ENCODE data around the gene SRMS.

The SRMS gene
- 0 to 0.13 (median 0) reads per million in 18 experiments for total RNA-seq

GRCh38 chr20:63547725-63548480 is at the start of gene SRMS:
Gene SRMS (minus strand): TSS chr20:63547749. CDS start chr20:63547463, 286 bp downstream.
- DNase-seq, result no peak

- DNase-seq, result no peak
These were observed 48.9 kb upstream of the SRMS start for GRCh38 chr20:63596423-63596822.

- DNase-seq, result no peak
These were observed 48.0 kb upstream of the SRMS start for GRCh38 chr20:63595416-63596127.

- DNase-seq, result no peak
These were observed 46.6 kb upstream of the SRMS start for GRCh38 chr20:63594043-63594561.

- no peak for DNase-seq
These were observed 45.1 kb upstream of the SRMS start for GRCh38 chr20:63592661-63593060.

GRCh38 chr20:63591786-63592355 is 44.3 kb upstream of the SRMS start:
- DNase-seq, result no peak

- DNase-seq, result no peak
These were observed 43.6 kb upstream of the SRMS start for GRCh38 chr20:63591147-63591533.

- no peak for DNase-seq
These were observed 42.9 kb upstream of the SRMS start for GRCh38 chr20:63590218-63591146.

- DNase-seq, result no peak
These were observed 42.0 kb upstream of the SRMS start for GRCh38 chr20:63589261-63590217.

GRCh38 chr20:63588641-63589041 is 41.1 kb upstream of the SRMS start:
- DNase-seq, result no peak

- DNase-seq, result peak; percentile 63 to 81
These were observed 40.4 kb upstream of the SRMS start for GRCh38 chr20:63587776-63588591.

GRCh38 chr20:63587256-63587655 is 39.7 kb upstream of the SRMS start:
- DNase-seq, result no peak

GRCh38 chr20:63586797-63587196 is 39.2 kb upstream of the SRMS start:
- DNase-seq, result no peak

GRCh38 chr20:63585616-63586565 is 38.3 kb upstream of the SRMS start:
- DNase-seq, result no peak

- DNase-seq, result no peak
These were observed 35.0 kb upstream of the SRMS start for GRCh38 chr20:63582382-63583063.

GRCh38 chr20:63580796-63581461 is 33.4 kb upstream of the SRMS start:
- DNase-seq, result peak; percentile 20 to 60

GRCh38 chr20:63579017-63579694 is 31.6 kb upstream of the SRMS start:
- DNase-seq, result peak; percentile 9 to 14

All from inflammatory macrophage (primary cell).